NCI-H1436 (cell line): ENCODE results near the gene FAM9B.
"Not testable (repeated sequence)": the region's sequence is repeated elsewhere in the genome, so short reads cannot be mapped to it uniquely, and the experiment has no call there.

Source experiments
- DNase-seq: peaks from one replicate; lab custom pipeline; 2025; lab: John Stamatoyannopoulos, UW

Gene FAM9B

GRCh38 chrX:9033989-9034388, at the start of gene FAM9B:
FAM9B (minus strand) TSS chrX:9034127; CDS start chrX:9032986, 1,141 bp downstream.
- DNase-seq: no peak

- no peak for DNase-seq
Measured at GRCh38 chrX:9081271-9081670, 47.3 kb upstream of the FAM9B start.

DNA sequence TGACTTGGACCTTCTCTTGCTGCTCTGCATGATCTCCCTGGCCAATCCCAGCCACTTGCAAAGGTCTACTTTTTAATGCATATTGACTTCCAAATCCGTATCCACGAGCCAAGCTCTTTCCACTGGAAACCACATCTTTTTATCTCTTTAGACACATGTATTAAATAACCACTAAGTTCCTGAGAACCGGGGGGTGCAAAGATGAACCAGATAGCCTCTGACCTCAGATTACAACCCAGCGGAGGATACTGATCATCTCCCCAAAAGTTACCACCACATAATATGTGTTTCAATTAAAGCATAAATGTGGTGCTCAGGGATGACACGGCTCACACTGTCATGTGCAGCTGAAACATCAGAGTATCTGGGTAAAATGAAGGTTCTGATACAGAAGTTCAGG, 40.4 kb upstream of the FAM9B start:
- no peak for DNase-seq

DNA sequence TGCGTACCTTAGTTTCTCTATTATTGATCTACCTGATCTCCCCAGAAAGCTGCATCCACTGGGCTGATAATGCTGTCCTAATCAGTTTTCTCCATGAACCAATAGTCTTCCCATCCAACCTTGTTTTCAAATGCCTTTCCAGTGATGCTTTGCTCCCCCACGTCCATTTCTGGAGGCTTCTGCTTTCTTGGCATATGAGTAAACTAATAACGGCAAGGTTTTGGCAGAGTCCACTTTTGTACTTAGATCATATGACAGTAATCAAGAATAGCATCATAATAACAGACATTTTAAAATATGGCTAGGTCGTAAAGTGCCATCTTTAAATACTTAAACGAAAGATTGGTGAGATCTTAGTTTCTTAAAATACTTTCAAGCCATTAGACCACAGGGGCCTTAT, 38.4 kb upstream of the FAM9B start:
- DNase-seq: no peak

DNA sequence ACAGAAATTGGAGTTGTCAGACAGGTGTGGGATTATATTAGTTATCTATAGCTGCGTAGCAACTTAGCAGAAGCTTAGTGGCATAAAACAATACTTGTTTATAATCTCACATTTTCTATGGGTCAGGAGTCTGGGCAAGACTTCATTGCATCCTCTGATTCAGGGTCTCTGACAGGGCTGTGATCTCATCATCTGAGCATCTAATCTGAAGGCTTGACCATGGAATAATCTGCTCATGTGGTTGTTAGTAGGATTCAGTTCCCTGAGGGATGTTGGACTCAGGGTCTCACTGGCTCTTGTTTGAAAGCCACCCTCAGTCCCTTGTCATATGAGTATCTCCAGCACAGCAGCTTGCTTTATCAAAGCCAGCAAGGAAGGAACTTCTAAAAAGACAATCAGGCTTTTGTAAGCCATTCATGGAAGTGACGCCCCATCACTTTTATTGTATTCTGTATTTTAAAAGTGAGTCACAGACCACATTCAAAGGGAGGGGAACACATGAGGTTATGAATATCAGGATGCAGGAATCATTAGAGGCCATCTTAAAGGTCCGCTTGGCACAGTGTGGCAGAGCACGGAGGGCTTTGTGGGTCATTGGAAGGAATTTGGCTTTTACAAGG, 37.2 kb upstream of the FAM9B start:
- no peak for DNase-seq

DNA sequence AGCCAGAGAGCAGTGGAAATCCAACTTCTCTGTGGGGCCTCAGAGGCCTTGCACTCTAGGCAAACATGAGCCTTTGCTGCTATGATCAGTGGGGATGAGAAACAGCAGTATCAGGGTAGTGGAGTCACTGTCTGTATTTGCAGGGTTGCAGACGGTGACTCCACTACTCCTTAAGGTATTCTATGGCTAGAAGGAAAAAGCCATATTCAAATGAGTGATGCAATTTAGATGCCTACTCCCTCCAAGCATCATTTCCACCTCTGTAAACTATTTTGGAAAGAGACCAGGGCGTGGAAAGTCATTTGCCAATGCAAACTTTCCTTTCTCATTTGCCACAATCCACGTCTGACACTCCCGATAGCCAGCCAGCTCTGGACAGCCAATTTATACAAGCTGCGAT, 35.6 kb upstream of the FAM9B start:
- no peak for DNase-seq

DNA sequence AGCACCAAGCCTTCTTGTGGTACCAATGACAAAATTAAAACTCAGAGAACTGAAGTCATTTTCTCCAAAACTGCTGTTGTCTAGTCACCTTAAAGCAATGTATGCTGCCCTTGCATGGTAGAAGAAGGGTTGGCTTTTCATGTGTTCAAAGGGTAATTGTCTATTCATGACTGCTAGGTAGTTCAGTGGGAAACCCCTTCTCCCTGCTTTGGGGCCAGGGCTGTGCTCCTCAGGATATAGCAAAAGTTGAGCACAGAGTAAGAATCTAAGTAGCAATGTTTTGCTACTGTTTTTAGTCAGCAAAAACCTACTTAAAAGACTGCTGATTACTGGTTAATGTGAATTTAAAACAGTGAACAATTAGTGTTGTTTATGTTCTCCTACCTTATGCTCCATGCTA, 30.8 kb upstream of the FAM9B start:
- no peak for DNase-seq

DNA sequence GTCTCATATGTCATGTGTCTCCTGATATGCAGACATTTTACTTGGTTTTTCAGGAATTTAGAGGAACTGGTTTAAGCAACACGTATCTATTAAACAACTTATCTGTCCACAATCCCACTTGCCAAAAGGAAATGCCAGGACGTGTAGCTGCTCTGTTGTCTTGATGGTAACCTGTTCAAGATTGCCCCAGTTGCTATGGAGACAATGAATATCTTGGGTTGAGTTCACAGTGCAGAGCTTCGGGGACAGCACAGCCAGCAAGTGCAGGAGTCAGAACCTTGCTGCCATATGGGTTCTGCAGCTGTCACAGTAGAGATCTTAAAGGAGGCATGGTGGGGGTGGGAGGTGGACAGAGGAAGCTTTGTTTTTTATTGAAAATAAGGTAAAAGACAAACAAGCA, 28.7 kb upstream of the FAM9B start:
- no peak for DNase-seq

- no peak for DNase-seq
Measured at GRCh38 chrX:9055354-9055753, 21.4 kb upstream of the FAM9B start.

DNA sequence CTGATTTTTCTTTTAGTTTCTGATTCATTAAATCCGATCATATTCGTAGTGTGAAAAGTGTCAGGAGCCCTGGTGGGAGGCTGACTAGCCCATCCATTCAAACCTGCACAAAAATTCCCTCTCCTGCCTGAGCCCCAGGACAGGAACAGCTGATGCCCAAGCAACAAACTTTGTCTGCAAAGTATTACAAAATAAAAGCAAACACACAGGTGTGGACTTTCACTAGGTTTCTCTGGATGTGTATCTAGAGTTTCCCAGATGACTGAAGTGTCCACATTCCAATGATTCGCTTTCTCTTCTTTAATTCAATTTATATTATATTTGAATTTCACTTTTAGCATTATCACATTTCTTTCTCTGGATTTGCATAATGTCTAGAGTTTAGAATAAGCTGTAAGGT, 18.2 kb upstream of the FAM9B start:
- no peak for DNase-seq

DNA sequence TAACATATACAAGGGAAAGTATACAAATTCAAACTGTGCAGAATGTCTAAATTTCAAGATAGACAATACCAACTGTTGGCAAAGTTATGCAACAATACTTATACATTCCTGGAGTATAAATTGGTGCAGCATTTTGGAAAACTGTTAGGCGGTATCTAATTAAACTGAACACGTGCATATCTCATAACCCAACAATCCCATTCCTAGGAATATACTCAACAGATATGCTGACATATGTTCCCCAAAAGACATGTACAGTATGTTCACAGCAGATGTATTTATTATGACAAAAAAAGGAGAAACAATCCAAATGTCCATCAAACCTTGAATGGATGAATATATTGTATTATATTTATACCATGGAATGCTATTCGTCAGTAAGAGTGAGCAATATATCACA, 16.4 kb upstream of the FAM9B start:
- DNase-seq: no peak

DNA sequence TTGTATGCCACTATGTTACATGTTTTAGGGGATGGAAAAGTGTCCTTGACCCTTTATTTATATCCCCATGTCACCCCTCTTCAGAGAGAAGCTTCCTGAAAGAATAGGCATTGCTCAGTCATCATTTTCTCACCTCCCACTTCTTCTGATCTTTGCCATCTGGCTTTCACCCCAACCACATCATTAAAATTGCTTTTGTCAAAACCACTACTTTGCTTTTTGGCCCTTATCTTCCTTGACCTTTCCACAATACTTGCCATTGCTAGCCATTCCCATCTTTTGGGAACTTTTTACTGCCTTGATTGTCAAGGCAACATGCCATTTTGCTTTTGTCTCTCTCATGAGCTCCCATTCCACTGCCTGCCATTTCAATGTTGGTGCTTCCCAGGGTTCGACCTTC, 14.9 kb upstream of the FAM9B start:
- DNase-seq: no peak

- DNase-seq: no peak
Measured at GRCh38 chrX:9038244-9038643, 4.3 kb upstream of the FAM9B start.

- DNase-seq: no peak
Measured at GRCh38 chrX:9037296-9037695, 3.4 kb upstream of the FAM9B start.

GRCh38 chrX:9033586-9033985, 341 bp downstream of the FAM9B start:
- DNase-seq: no peak

GRCh38 chrX:9033179-9033578, 748 bp downstream of the FAM9B start:
- no peak for DNase-seq

DNA sequence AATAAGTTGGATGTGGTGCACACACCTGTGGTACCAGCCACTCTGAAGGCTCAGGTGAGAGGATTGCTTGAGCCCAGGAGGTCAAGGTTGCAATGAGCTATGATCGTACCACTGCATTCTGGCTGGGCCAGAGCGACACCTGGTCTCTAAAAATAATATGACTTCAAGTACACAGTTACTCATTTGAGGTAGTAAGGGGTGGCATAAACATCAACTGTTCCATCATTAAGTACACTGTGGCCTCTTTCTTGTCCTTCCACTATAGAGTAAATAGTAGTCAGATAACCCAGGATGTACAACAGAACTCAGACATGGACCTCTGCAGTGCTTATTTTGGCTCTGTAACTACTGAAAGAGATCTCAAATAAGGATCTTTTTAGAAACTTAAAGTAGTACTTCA, 10.6 kb downstream of the FAM9B start:
- DNase-seq: no peak

DNA sequence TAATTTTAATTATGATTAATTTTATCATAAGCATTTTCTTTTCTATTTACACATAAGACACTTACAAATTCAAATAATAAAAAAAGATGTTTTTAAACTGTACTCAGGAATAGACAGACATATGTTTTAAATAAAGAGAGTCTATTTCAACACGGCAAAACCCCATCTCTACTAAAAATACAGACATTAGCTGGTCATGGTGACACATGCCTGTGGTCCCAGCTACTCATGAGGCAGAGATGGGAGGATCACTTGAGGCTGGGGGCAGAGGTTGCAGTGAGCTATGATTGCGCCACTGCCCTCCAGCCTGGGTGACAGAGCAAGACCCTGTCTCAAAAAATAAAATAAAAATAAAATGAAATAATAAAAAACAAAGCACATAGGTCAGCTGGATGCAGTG, 14.8 kb downstream of the FAM9B start:
- DNase-seq: no peak

DNA sequence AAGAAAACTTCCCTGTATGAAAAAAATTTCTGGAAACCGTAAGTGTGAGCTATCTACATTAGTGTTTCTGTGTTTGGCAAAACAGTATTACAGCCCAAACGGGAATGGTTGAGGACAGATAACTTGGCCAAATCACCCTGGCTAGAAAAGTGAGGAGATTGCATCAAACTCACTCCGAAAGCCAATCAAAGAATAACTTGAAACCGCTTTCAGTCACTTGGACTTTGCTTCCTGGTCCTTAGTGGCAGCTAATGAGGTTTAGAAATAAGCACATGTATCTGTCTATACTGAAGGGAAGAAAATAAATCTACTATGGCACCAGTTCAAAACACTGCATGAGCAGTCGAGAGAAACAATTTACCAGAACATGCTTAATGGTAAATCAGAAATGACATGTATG, 15.6 kb downstream of the FAM9B start:
- DNase-seq: not testable (repeated sequence)

GRCh38 chrX:9003041-9003440, 30.9 kb downstream of the FAM9B start:
- no peak for DNase-seq

DNA sequence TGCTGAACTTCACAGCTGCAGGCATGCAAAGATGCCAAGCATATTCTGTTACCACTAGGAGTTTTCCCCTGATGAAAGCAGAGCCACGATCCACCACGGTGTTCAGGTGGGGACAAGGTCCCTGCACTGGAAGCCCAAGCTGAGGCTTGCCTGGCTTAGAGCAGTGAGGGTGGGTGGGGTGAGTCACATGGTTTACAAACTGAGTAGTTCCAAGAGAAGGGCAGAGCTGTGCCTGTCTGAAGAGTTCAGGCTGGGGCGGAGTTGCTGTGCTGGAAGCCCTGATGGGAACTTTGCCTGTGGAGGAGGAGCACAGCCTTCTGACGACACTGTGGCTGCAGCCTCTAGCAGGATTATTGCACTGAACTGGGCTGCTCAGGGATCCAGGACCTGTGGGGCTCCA, 45.5 kb downstream of the FAM9B start:
- DNase-seq: no peak

GRCh38 chrX:8987672-8988250, 46.2 kb downstream of the FAM9B start:
- no peak for DNase-seq

GRCh38 chrX:8984231-8984630, 49.7 kb downstream of the FAM9B start:
- DNase-seq: no peak

DNA sequence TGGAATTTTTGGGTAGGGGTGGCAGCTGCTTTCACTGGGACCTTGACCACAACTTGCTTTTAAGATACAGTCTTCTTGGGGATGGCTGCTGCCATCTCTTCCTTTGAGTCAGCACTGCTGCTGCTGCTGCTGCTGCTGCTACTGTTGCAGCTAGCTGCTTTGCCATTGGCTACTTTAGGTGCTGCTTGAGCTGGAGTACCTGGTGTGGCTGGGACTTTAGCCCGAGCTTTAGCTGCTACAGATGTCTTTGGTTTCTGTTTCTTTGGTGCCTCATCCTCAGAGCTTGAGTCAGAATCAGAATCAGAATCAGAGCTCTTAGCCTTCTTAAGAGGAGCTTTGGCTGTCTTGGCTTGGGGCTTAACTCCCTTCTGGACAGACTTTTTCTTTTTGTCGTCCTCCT, 52.2 kb downstream of the FAM9B start:
- no peak for DNase-seq
